GM18511 (cell line): ENCODE results near the gene VEPH1.

ENCODE experiments used
- ATAC-seq: cut with Tn5 transposase; IDR thresholded peaks from one replicate; pipeline ENCODE4 v1.9.1; 2021; ENCODE audit warnings: mild to moderate bottlenecking, moderate library complexity; ENCODE audit not compliant: unreplicated experiment

The VEPH1 gene

GRCh38 chr3:157479464-157480243 is 23.6 kb downstream of the VEPH1 start:
- no peak for ATAC-seq

GRCh38 chr3:157477441-157477840 is 25.8 kb downstream of the VEPH1 start:
- ATAC-seq = no peak

- no peak for ATAC-seq
Observed at GRCh38 chr3:157475921-157476414, 27.2 kb downstream of the VEPH1 start.

GRCh38 chr3:157472648-157473047 is 30.6 kb downstream of the VEPH1 start:
- no peak for ATAC-seq

- ATAC-seq = no peak
Observed at GRCh38 chr3:157471064-157471463, 32.2 kb downstream of the VEPH1 start.

GRCh38 chr3:157469561-157470294 is 33.5 kb downstream of the VEPH1 start:
- ATAC-seq = no peak

GRCh38 chr3:157467200-157467599 is 36.0 kb downstream of the VEPH1 start:
- ATAC-seq = no peak

- no peak for ATAC-seq
Observed at GRCh38 chr3:157465741-157466140, 37.5 kb downstream of the VEPH1 start.

- ATAC-seq = no peak
Observed at GRCh38 chr3:157464321-157464720, 38.9 kb downstream of the VEPH1 start.

- no peak for ATAC-seq
Observed at GRCh38 chr3:157463816-157464215, 39.4 kb downstream of the VEPH1 start.

- no peak for ATAC-seq
Observed at GRCh38 chr3:157460253-157460652, 43.0 kb downstream of the VEPH1 start.

- ATAC-seq = no peak
Observed at GRCh38 chr3:157459706-157460105, 43.5 kb downstream of the VEPH1 start.

GRCh38 chr3:157453824-157454223 is 49.4 kb downstream of the VEPH1 start:
- no peak for ATAC-seq

- ATAC-seq = no peak
Observed at GRCh38 chr3:157452097-157452496, 51.1 kb downstream of the VEPH1 start.

GRCh38 chr3:157447026-157447694 is 56.1 kb downstream of the VEPH1 start:
- no peak for ATAC-seq

- no peak for ATAC-seq
Observed at GRCh38 chr3:157445857-157446256, 57.4 kb downstream of the VEPH1 start.

GRCh38 chr3:157444797-157445184 is 58.4 kb downstream of the VEPH1 start:
- ATAC-seq = no peak

- no peak for ATAC-seq
Observed at GRCh38 chr3:157443905-157444796, 59.1 kb downstream of the VEPH1 start.

GRCh38 chr3:157442729-157443128 is 60.5 kb downstream of the VEPH1 start:
- no peak for ATAC-seq

GRCh38 chr3:157441102-157441624 is 62.1 kb downstream of the VEPH1 start:
- no peak for ATAC-seq
